Left ventricle myocardium inferior (tissue), 1 donor: ENCODE measurements around the gene KCNE4. TPM values are rescaled to one million over a fixed set of nuclear protein-coding genes. Genes with fewer than 3 reads are reported as not detected.

Experiments used
- DNase-seq: peaks from one replicate; pipeline ENCODE4 v3.0.0-alpha.2; 2020
- H3K27ac ChIP-seq: fragments of 200-600 bp; replicated peaks from 2 replicates; pipeline ENCODE4 v1.8.0; 2021
- H3K27me3 ChIP-seq: fragments of 200-600 bp; 2 replicates; pipeline ENCODE4 v1.8.0; 2021; ENCODE audit warnings: low read depth
- H3K36me3 ChIP-seq: fragments of 200-600 bp; 2 replicates; pipeline ENCODE4 v1.8.0; 2021
- H3K4me1 ChIP-seq: fragments of 200-600 bp; 2 replicates; pipeline ENCODE4 v1.8.0; 2021
- H3K4me3 ChIP-seq: fragments of 200-600 bp; 2 replicates; pipeline ENCODE4 v1.8.0; 2021; ENCODE audit warnings: mild to moderate bottlenecking, moderate library complexity
- H3K9me3 ChIP-seq: fragments of 200-600 bp; replicated peaks from 2 replicates; pipeline ENCODE4 v1.8.0; 2021
- intact Hi-C: fragments of 100-400 bp; cut with micrococcal nuclease; formaldehyde crosslinking; loops from one replicate; pipeline ENCODE4 v1.11.0; 2022
- total RNA-seq: library from RNA; stranded (reverse); fragmentation: NEBNext Ultra II Directional; extraction: Animal tissue kit (Norgen Biotek cat#: 25700); gene quantifications from one replicate; pipeline ENCODE4 v1.2.1, GENCODE V29; 2021
- TF ChIP-seq, protein P1 (sequence below): fragments of 200-600 bp; IDR thresholded peaks from 2 replicates; pipeline ENCODE4 v1.8.0; 2021; ENCODE audit warnings: antibody characterized with exemption, mild to moderate bottlenecking, borderline replicate concordance
- donor health status: DM: no; HTN: yes; CAD: no; lungs with severe emphysema.

The KCNE4 gene
- total RNA-seq, 1 donor from 2014 or later: 3.1 TPM

DNA sequence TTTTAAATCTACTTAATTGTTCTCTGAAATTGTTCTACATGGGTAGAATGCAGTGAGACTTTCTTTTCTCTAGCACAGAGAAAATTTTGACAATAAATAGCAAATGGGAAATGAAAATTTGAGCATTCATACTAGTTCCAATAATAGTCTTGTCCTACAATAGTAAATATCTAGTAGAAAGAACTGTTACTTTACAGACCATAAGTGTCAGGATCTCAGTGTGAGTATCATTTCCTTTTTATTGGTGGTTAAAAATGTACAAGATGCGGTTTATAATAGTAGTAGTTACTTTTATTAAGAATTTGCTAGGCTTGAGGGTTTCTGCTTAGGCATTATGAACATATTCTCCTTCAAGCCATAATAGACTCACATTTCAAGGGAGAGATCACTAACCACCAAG lies 43.2 kb downstream of the KCNE4 start:
- Histone ChIP-seq H3K4me1 (peaks cover 23% of the 10 kb centered on the region), H3K27ac (no peak overlapping the region), H3K27me3 (no peaks in the 10 kb centered on the region), H3K4me3 (no peak overlapping the region), H3K9me3 (no peaks in the 10 kb centered on the region), H3K36me3 (no peaks in the 10 kb centered on the region)
- intact Hi-C loops: no loop called here
- TF ChIP-seq, protein P1, sequence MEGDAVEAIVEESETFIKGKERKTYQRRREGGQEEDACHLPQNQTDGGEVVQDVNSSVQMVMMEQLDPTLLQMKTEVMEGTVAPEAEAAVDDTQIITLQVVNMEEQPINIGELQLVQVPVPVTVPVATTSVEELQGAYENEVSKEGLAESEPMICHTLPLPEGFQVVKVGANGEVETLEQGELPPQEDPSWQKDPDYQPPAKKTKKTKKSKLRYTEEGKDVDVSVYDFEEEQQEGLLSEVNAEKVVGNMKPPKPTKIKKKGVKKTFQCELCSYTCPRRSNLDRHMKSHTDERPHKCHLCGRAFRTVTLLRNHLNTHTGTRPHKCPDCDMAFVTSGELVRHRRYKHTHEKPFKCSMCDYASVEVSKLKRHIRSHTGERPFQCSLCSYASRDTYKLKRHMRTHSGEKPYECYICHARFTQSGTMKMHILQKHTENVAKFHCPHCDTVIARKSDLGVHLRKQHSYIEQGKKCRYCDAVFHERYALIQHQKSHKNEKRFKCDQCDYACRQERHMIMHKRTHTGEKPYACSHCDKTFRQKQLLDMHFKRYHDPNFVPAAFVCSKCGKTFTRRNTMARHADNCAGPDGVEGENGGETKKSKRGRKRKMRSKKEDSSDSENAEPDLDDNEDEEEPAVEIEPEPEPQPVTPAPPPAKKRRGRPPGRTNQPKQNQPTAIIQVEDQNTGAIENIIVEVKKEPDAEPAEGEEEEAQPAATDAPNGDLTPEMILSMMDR: no peak
- DNase-seq: no peak

DNA sequence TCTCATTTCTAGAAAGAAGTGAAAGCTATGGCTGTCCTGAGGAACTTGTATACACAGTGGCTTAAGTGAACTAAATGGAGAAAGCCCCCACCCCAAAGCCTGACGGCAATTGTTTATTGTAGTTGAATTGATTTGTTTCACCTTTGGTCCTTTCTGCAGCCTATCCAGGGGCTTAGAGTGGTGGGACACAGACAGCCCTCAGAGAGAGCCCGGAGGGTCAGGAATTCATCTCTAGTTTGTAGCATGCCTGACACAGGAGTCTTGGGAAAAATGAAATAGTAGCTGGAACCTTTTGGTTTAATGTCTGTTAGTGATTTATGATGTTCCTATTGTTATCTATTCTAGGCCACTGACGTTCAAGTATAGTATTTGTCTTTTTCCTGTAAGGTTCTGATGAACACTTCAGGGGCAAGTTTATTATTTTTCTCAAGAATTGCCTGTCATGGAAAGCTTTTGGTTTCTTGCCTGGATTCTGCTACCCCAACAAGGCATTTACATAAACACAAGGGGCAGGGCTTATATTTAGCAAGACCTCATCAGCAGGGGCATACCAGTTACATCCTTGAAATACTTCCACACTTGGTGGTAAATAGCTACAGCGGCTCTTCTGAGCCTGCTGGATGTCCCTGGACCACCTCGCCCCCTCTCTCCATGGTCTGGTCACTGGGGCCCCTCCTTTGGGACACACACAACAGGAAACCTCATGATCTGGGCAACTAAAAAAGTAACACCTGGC lies 44.4 kb downstream of the KCNE4 start:
- no peaks in the 10 kb centered on the region for H3K27me3 ChIP-seq
- intact Hi-C loops: no loop called here
- no peak overlapping the region for H3K4me3 ChIP-seq
- no peak for DNase-seq
- peaks cover 31% of the 10 kb centered on the region for H3K4me1 ChIP-seq
- no peaks in the 10 kb centered on the region for H3K9me3 ChIP-seq
- H3K27ac ChIP-seq: no peak overlapping the region
- H3K36me3 ChIP-seq: no peaks in the 10 kb centered on the region
- TF ChIP-seq, protein P1: no peak

DNA sequence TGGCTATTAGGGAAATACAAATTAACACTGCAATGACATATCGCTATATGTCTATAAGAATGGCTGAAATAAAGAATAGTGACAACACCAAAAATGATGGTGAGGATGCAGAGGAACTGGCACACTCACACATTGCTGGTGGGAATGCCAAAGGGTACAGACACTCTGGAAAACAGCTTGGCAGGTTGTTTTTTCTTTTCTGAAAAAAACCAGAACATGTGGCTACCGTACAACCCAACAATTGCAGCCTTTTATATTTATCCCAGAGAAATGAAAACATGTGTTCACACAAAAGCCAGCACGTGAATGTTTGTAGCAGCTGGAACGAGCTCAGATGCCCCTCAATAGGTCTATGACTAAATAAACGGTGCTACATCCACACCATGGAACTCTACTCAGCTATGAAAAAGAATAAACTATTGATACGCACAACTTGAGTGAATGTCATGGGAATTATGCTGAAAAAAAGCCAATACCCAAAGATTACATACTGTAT lies 45.9 kb downstream of the KCNE4 start:
- Histone ChIP-seq H3K36me3 (no peaks in the 10 kb centered on the region), H3K27me3 (no peaks in the 10 kb centered on the region), H3K4me1 (peaks cover 35% of the 10 kb centered on the region), H3K4me3 (no peak overlapping the region), H3K27ac (no peak overlapping the region), H3K9me3 (no peaks in the 10 kb centered on the region)
- DNase-seq: no peak
- intact Hi-C loops: no loop called here
- TF ChIP-seq, protein P1: no peak

DNA sequence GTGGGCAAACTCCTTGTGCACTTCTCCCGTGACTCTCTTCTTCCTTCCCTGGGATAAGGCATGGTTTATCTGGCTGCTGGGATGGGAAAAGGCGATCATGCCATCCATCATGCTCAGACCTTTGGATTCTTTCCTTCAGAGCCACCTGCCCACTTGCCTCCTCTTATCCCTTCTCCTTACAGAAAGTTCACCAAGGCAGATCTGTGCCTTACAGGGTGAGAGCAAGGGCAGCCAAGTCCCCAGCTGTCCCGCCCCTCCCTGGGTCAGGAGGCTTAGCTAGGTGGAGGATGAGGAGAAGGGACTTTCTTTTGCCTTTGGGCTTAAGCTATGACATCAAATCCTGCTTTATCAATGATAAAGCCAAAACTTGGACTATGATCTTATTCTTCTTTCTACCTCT lies 47.6 kb downstream of the KCNE4 start:
- intact Hi-C loops: no loop called here
- Histone ChIP-seq H3K36me3 (no peaks in the 10 kb centered on the region), H3K27me3 (no peaks in the 10 kb centered on the region), H3K27ac (peak overlapping the region; percentile 0), H3K4me1 (peaks cover 25% of the 10 kb centered on the region), H3K9me3 (no peaks in the 10 kb centered on the region), H3K4me3 (no peak overlapping the region)
- TF ChIP-seq, protein P1: no peak
- no peak for DNase-seq

DNA sequence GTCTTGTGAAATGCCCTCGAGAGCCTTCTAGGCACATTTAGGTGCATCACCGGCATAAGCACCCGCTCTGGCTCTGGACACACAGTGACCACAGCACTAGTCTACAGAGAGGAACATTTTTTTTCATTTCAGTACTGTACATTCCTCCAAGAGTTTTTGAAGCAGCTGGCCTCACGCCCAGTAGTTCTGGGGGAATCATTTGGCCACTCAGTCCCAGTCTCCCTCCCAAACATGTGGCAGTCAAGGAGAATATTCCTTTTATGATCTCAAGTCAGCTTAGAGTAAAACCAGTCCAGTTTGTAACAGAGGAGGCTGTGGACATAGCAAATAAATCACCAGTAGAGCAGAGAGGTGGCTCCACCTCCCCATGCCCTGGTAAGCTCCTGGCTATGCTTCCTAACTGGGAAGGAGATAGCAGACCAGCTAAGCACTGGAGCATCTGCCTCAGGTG lies 48.1 kb downstream of the KCNE4 start:
- no peaks in the 10 kb centered on the region for H3K27me3 ChIP-seq
- peak; percentile 68 for DNase-seq
- no peaks in the 10 kb centered on the region for H3K36me3 ChIP-seq
- H3K9me3 ChIP-seq: no peaks in the 10 kb centered on the region
- peaks cover 25% of the 10 kb centered on the region for H3K4me1 ChIP-seq
- intact Hi-C loops: no loop called here
- H3K4me3 ChIP-seq: no peak overlapping the region
- H3K27ac ChIP-seq: peak overlapping the region; percentile 47
- TF ChIP-seq, protein P1: no peak
